HEK293 (cell line): ENCODE data around the gene GFI1.

ENCODE experiments used
- CTCF ChIA-PET: fragments of 350-600 bp; formaldehyde crosslinking; extraction: SDS; loops from one replicate; lab custom pipeline; 2021; ENCODE audit warnings: antibody characterized with exemption; lab: Yijun Ruan, JAX
- POLR2A ChIA-PET: fragments of 300-600 bp; formaldehyde crosslinking; extraction: SDS; loops from one replicate; lab custom pipeline; 2020; ENCODE audit warnings: antibody characterized with exemption, inconsistent platforms; lab: Yijun Ruan, JAX
- H3K27ac ChIP-seq: fragments of 200-500 bp; sonication (Bioruptor generic); 2 replicates; pipeline ENCODE4 v1.5.1; 2014; ENCODE audit warnings: low read depth, low read length, control low read depth, inconsistent platforms; ENCODE audit errors: extremely low read depth
- H3K36me3 ChIP-seq, 2 experiments: fragments of 200-500 bp in 1 of 2; sonication (Bioruptor generic) in 1 of 2; 1 replicate in 1 of 2; 2 replicates in 1 of 2; pipeline ENCODE4 v1.5.1; 2014 to 2017; ENCODE audit warnings: inconsistent platforms in 2 of 2, low read length in 2 of 2; ENCODE audit not compliant: control insufficient read depth in 2 of 2, insufficient read depth in 1 of 2
- H3K4me1 ChIP-seq: fragments of 200-500 bp; sonication (Bioruptor generic); 2 replicates; pipeline ENCODE4 v1.5.1; 2014; ENCODE audit warnings: mild to moderate bottlenecking, low read length, inconsistent platforms; ENCODE audit not compliant: control insufficient read depth, insufficient read depth
- H3K4me3 ChIP-seq: 2 replicates; pipeline ENCODE4 v1.5.1; 2011; ENCODE audit warnings: low read depth, mild to moderate bottlenecking, control low read depth, low read length, moderate library complexity
- H3K9me3 ChIP-seq: fragments of 200-500 bp; sonication (Bioruptor generic); 2 replicates; pipeline ENCODE4 v1.5.1; 2014; ENCODE audit warnings: low read depth, low read length, inconsistent platforms; ENCODE audit not compliant: control insufficient read depth, insufficient read depth
- AEBP2 ChIP-seq: fragments of 450-650 bp; formaldehyde crosslinking; IDR thresholded peaks from 2 replicates; pipeline ENCODE4 v1.5.1; 2016; ENCODE audit warnings: missing biosample characterization, missing genetic modification characterization, borderline replicate concordance
- GLI2 ChIP-seq: fragments of 450-650 bp; formaldehyde crosslinking; IDR thresholded peaks from 2 replicates; pipeline ENCODE4; 2017; ENCODE audit warnings: missing biosample characterization, missing genetic modification characterization, low read depth, borderline replicate concordance
- GLIS1 ChIP-seq: fragments of 450-650 bp; formaldehyde crosslinking; IDR thresholded peaks from 2 replicates; pipeline ENCODE4 v1.5.1; 2016; ENCODE audit warnings: missing biosample characterization, missing genetic modification characterization
- MZF1 ChIP-seq: fragments of 450-650 bp; formaldehyde crosslinking; IDR thresholded peaks from 2 replicates; pipeline ENCODE4 v1.5.1; 2017; ENCODE audit warnings: missing biosample characterization, missing genetic modification characterization, borderline replicate concordance
- PBX3 ChIP-seq: sonication (generic); formaldehyde crosslinking; IDR thresholded peaks from 2 replicates; pipeline ENCODE4 v1.8.1; 2022; ENCODE audit warnings: mild to moderate bottlenecking, moderate library complexity, missing genetic modification reagents
- SP2 ChIP-seq: fragments of 450-650 bp; formaldehyde crosslinking; IDR thresholded peaks from 2 replicates; pipeline ENCODE4 v1.5.1; 2016; ENCODE audit warnings: missing biosample characterization, missing genetic modification characterization
- SP3 ChIP-seq: fragments of 450-650 bp; formaldehyde crosslinking; IDR thresholded peaks from 2 replicates; pipeline ENCODE4 v1.5.1; 2016; ENCODE audit warnings: missing biosample characterization, missing genetic modification characterization
- YY2 ChIP-seq: fragments of 450-650 bp; formaldehyde crosslinking; IDR thresholded peaks from 2 replicates; pipeline ENCODE4 v1.5.1; 2016; ENCODE audit warnings: missing biosample characterization, missing genetic modification characterization
- ZBTB20 ChIP-seq: fragments of 450-650 bp; formaldehyde crosslinking; IDR thresholded peaks from 2 replicates; pipeline ENCODE4 v1.5.1; 2016; ENCODE audit warnings: missing biosample characterization, missing genetic modification characterization
- ZBTB49 ChIP-seq: fragments of 450-650 bp; formaldehyde crosslinking; IDR thresholded peaks from 2 replicates; pipeline ENCODE4 v1.5.1; 2016; ENCODE audit warnings: missing biosample characterization, missing genetic modification characterization, low read depth
- ZIC2 ChIP-seq: fragments of 450-650 bp; formaldehyde crosslinking; IDR thresholded peaks from 2 replicates; pipeline ENCODE4 v1.5.1; 2016; ENCODE audit warnings: missing biosample characterization, missing genetic modification characterization
- ZNF112 ChIP-seq: fragments of 450-650 bp; formaldehyde crosslinking; IDR thresholded peaks from 2 replicates; pipeline ENCODE4 v1.5.0; 2017; ENCODE audit warnings: missing biosample characterization, missing genetic modification characterization
- ZNF132 ChIP-seq: fragments of 450-650 bp; formaldehyde crosslinking; IDR thresholded peaks from 2 replicates; pipeline ENCODE4 v1.5.1; 2017; ENCODE audit warnings: missing biosample characterization, missing genetic modification characterization, borderline replicate concordance
- ZNF184 ChIP-seq: fragments of 450-650 bp; IDR thresholded peaks from 2 replicates; pipeline ENCODE4 v1.5.1; 2018; ENCODE audit warnings: missing biosample characterization, mild to moderate bottlenecking, missing genetic modification characterization
- ZNF214 ChIP-seq: fragments of 450-650 bp; formaldehyde crosslinking; IDR thresholded peaks from 2 replicates; pipeline ENCODE4 v1.5.1; 2017; ENCODE audit warnings: missing biosample characterization, mild to moderate bottlenecking, missing genetic modification characterization, borderline replicate concordance
- ZNF341 ChIP-seq: fragments of 450-650 bp; formaldehyde crosslinking; IDR thresholded peaks from 2 replicates; pipeline ENCODE4; 2016; ENCODE audit warnings: low read depth, missing biosample characterization, missing genetic modification characterization
- ZNF449 ChIP-seq: fragments of 450-650 bp; formaldehyde crosslinking; IDR thresholded peaks from 2 replicates; pipeline ENCODE4 v1.5.1; 2017; ENCODE audit warnings: missing biosample characterization, mild to moderate bottlenecking, missing genetic modification characterization, moderate library complexity
- ZNF488 ChIP-seq: fragments of 450-650 bp; formaldehyde crosslinking; IDR thresholded peaks from 2 replicates; pipeline ENCODE4 v1.5.1; 2016; ENCODE audit warnings: missing biosample characterization, missing genetic modification characterization
- ZNF521 ChIP-seq: fragments of 450-650 bp; formaldehyde crosslinking; IDR thresholded peaks from 2 replicates; pipeline ENCODE4 v1.5.1; 2017; ENCODE audit warnings: missing biosample characterization, mild to moderate bottlenecking, missing genetic modification characterization
- ZNF585B ChIP-seq: fragments of 450-650 bp; formaldehyde crosslinking; IDR thresholded peaks from 2 replicates; pipeline ENCODE4 v1.5.1; 2016; ENCODE audit warnings: missing biosample characterization, missing genetic modification characterization
- ZNF654 ChIP-seq: fragments of 450-650 bp; formaldehyde crosslinking; IDR thresholded peaks from 2 replicates; pipeline ENCODE4 v1.5.1; 2016; ENCODE audit warnings: low read depth, missing biosample characterization, missing genetic modification characterization
- ZNF677 ChIP-seq: fragments of 450-650 bp; IDR thresholded peaks from 2 replicates; pipeline ENCODE4 v1.5.0; 2018; ENCODE audit warnings: missing biosample characterization, mild to moderate bottlenecking, missing genetic modification characterization, moderate library complexity
- ZSCAN30 ChIP-seq: fragments of 450-650 bp; IDR thresholded peaks from 2 replicates; pipeline ENCODE4 v1.5.1; 2018; ENCODE audit warnings: missing biosample characterization, mild to moderate bottlenecking, missing genetic modification characterization, moderate library complexity

Gene GFI1

GRCh38 chr1:92505015-92505692, 18.4 kb upstream of the GFI1 start (continued):
- TF ChIP-seq ZNF488 (tag by site-specific recombination) (no peak), GLI2 (tag by site-specific recombination) (no peak), ZNF132 (tag by site-specific recombination) (no peak), ZNF521 (tag by site-specific recombination) (no peak), ZNF112 (tag by site-specific recombination) (no peak), MZF1 (no peak), SP2 (tag by site-specific recombination) (no peak)

GRCh38 chr1:92504291-92505014, 17.7 kb upstream of the GFI1 start:
- no peak for TF ChIP-seq ZNF585B (tag by site-specific recombination)
- TF ChIP-seq YY2 (tag by site-specific recombination), result no peak
- TF ChIP-seq ZNF214 (tag by site-specific recombination), result no peak
- no peak for TF ChIP-seq ZNF184 (tag by site-specific recombination)
- no peak for TF ChIP-seq ZBTB20 (tag by site-specific recombination)
- no peak for TF ChIP-seq ZIC2 (tag by site-specific recombination)
- no peak for TF ChIP-seq ZNF654 (tag by site-specific recombination)
- TF ChIP-seq ZNF677, result no peak
- TF ChIP-seq ZSCAN30, result no peak
- TF ChIP-seq SP3 (tag by site-specific recombination), result no peak
- no peak for TF ChIP-seq AEBP2 (tag by site-specific recombination)
- TF ChIP-seq ZNF449 (tag by site-specific recombination), result no peak
- no peak for TF ChIP-seq ZNF341
- TF ChIP-seq GLIS1 (tag by site-specific recombination), result no peak
- TF ChIP-seq ZBTB49 (tag by site-specific recombination), result no peak
- TF ChIP-seq PBX3 (CRISPR knock-in tag), result no peak
- ChIA-PET CTCF (no interaction called here), POLR2A (no interaction called here)
- Histone ChIP-seq H3K4me1 (no peaks in the 10 kb centered on the region), H3K27ac (no peak overlapping the region), H3K4me3 (no peak overlapping the region), H3K36me3 (no peaks in the 10 kb centered on the region), H3K9me3 (no peaks in the 10 kb centered on the region)
